DOHH2 (cell line): ENCODE data around the gene AGBL1.

Source experiments
- H3F3A ChIP-seq: fragments of 200-600 bp; sonication (generic), shearing (Covaris generic); 2 replicates; pipeline ENCODE4 v1.6.0; 2016; ENCODE audit warnings: antibody characterized with exemption, mild to moderate bottlenecking; ENCODE audit not compliant: control insufficient read depth, insufficient read depth
- H3K27ac ChIP-seq: fragments of 200-600 bp; sonication (generic); 2 replicates; pipeline ENCODE4 v1.5.1; 2014; ENCODE audit warnings: low read depth, mild to moderate bottlenecking, low read length, moderate library complexity
- H3K27me3 ChIP-seq: fragments of 200-600 bp; sonication (generic); 2 replicates; pipeline ENCODE4 v1.6.1; 2014; ENCODE audit warnings: mild to moderate bottlenecking, low read length, mixed read lengths; ENCODE audit not compliant: control insufficient read depth
- H3K36me3 ChIP-seq: fragments of 200-600 bp; sonication (generic); 2 replicates; pipeline ENCODE4 v1.6.1; 2014; ENCODE audit warnings: mild to moderate bottlenecking, low read length, moderate library complexity, mixed read lengths; ENCODE audit not compliant: control insufficient read depth
- H3K4me1 ChIP-seq: fragments of 200-600 bp; sonication (generic); 2 replicates; pipeline ENCODE4 v1.6.1; 2014; ENCODE audit warnings: mild to moderate bottlenecking, low read length, mixed read lengths; ENCODE audit not compliant: control insufficient read depth
- H3K4me2 ChIP-seq: fragments of 200-600 bp; sonication (generic); 2 replicates; pipeline ENCODE4 v1.6.0; 2014; ENCODE audit warnings: mild to moderate bottlenecking, low read length, moderate library complexity
- H3K4me3 ChIP-seq: fragments of 200-600 bp; sonication (generic); 2 replicates; pipeline ENCODE4 v1.5.1; 2014; ENCODE audit warnings: mild to moderate bottlenecking, low read length, mixed read lengths
- H3K79me2 ChIP-seq: fragments of 200-600 bp; sonication (generic); 2 replicates; pipeline ENCODE4 v1.6.1; 2014; ENCODE audit warnings: mild to moderate bottlenecking, low read length, mixed read lengths; ENCODE audit not compliant: control insufficient read depth
- H3K9me2 ChIP-seq: fragments of 200-600 bp; sonication (generic); replicated peaks from 2 replicates; pipeline ENCODE4 v1.6.1; 2014; ENCODE audit warnings: mild to moderate bottlenecking, low read length, mixed read lengths; ENCODE audit not compliant: control insufficient read depth
- H3K9me3 ChIP-seq: fragments of 200-600 bp; sonication (generic); 2 replicates; pipeline ENCODE4 v1.6.1; 2014; ENCODE audit warnings: antibody characterized with exemption, low read length, mixed read lengths; ENCODE audit not compliant: control insufficient read depth, insufficient read depth
- H4K20me1 ChIP-seq: fragments of 200-600 bp; sonication (generic); 2 replicates; pipeline ENCODE4 v1.6.0; 2014; ENCODE audit warnings: low read depth, mild to moderate bottlenecking, antibody characterized with exemption, low read length, moderate library complexity; ENCODE audit not compliant: control insufficient read depth, insufficient read depth
- EZH2phosphoT487 ChIP-seq: fragments of 200-600 bp; sonication (generic); IDR thresholded peaks from 2 replicates; pipeline ENCODE4 v1.6.1; 2017; ENCODE audit warnings: borderline replicate concordance, mild to moderate bottlenecking, antibody characterized with exemption, low read length, moderate library complexity, mixed read lengths
- TF ChIP-seq, protein P1 (sequence below): fragments of 200-600 bp; sonication (generic); IDR thresholded peaks from one replicate; pipeline ENCODE4 v1.5.1; 2014; ENCODE audit warnings: antibody characterized with exemption, mild to moderate bottlenecking, low read depth, low read length; ENCODE audit not compliant: poor library complexity, severe bottlenecking

AGBL1 gene

GRCh38 chr15:87045746-87046145, 966.1 kb downstream of the AGBL1 start:
- Histone ChIP-seq H3K4me1 (no peaks in the 10 kb centered on the region), H4K20me1 (no peaks in the 10 kb centered on the region), H3K27ac (no peak overlapping the region), H3K36me3 (no peaks in the 10 kb centered on the region), H3K4me3 (no peak overlapping the region), H3K27me3 (no peaks in the 10 kb centered on the region), H3K79me2 (no peaks in the 10 kb centered on the region), H3F3A (no peaks in the 10 kb centered on the region), H3K9me2 (no peaks in the 10 kb centered on the region), H3K9me3 (no peaks in the 10 kb centered on the region), H3K4me2 (no peak overlapping the region)
- TF ChIP-seq EZH2phosphoT487 = no peak
- TF ChIP-seq, protein P1, sequence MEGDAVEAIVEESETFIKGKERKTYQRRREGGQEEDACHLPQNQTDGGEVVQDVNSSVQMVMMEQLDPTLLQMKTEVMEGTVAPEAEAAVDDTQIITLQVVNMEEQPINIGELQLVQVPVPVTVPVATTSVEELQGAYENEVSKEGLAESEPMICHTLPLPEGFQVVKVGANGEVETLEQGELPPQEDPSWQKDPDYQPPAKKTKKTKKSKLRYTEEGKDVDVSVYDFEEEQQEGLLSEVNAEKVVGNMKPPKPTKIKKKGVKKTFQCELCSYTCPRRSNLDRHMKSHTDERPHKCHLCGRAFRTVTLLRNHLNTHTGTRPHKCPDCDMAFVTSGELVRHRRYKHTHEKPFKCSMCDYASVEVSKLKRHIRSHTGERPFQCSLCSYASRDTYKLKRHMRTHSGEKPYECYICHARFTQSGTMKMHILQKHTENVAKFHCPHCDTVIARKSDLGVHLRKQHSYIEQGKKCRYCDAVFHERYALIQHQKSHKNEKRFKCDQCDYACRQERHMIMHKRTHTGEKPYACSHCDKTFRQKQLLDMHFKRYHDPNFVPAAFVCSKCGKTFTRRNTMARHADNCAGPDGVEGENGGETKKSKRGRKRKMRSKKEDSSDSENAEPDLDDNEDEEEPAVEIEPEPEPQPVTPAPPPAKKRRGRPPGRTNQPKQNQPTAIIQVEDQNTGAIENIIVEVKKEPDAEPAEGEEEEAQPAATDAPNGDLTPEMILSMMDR = no peak

- Histone ChIP-seq H3K9me2 (no peaks in the 10 kb centered on the region), H3K27me3 (no peaks in the 10 kb centered on the region), H4K20me1 (no peaks in the 10 kb centered on the region), H3K4me1 (no peaks in the 10 kb centered on the region), H3K27ac (no peak overlapping the region), H3K9me3 (no peaks in the 10 kb centered on the region), H3K36me3 (no peaks in the 10 kb centered on the region), H3K4me3 (no peak overlapping the region), H3K79me2 (no peaks in the 10 kb centered on the region), H3K4me2 (no peak overlapping the region), H3F3A (no peaks in the 10 kb centered on the region)
- TF ChIP-seq, protein P1 = no peak
- no peak for TF ChIP-seq EZH2phosphoT487
These were observed 967.7 kb downstream of the AGBL1 start for GRCh38 chr15:87047203-87047965.
